ENCODE data around the gene IL1RAP. TPM values are rescaled to one million over a fixed set of nuclear protein-coding genes. Genes with fewer than 3 reads are reported as not detected.

Gene IL1RAP
- total RNA-seq, 1 experiment from 2014 or later, result 1.6 TPM

DNA sequence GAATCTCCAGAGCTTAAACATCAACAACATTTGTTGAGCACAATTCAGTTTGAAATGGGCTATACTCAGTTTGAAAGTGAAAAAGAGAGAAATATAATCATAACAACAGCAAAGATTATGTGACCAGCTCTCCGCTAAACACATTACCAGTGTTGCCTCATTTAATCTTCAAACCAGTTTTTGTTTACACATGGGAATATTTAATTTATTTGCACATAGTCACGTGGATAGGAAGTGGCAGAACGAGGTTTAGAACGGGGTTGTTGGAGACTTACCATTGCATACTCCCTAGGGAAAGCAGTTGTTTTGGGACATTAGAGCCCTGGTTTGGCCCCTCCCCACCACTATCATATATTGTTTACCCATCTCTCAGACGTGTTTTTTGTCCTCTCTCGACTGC is 77.2 kb downstream of the IL1RAP start:
- Histone ChIP-seq H3K9ac (ENCODE audit: low read length) (no peak overlapping the region), H3K4me3 (ENCODE audit: low read length) (no peak overlapping the region), H3K9me2 (replicated peaks; ENCODE audit: insufficient read depth, low read length) (no peaks in the 10 kb centered on the region), H3K79me2 (ENCODE audit: low read length) (no peaks in the 10 kb centered on the region), H2AFZ (ENCODE audit: low read length) (no peak overlapping the region), H4K20me1 (ENCODE audit: insufficient read depth, low read depth, low read length) (no peaks in the 10 kb centered on the region), H3K36me3 (ENCODE audit: insufficient read depth, low read length) (no peaks in the 10 kb centered on the region), H3K9me3 (ENCODE audit: low read length) (peaks cover 19% of the 10 kb centered on the region), H3K27me3 (ENCODE audit: low read length) (no peaks in the 10 kb centered on the region), H3K4me1 (ENCODE audit: low read length) (no peaks in the 10 kb centered on the region), H3K27ac (ENCODE audit: low read length) (no peak overlapping the region), H3K4me2 (ENCODE audit: low read depth, low read length, poor library complexity, severe bottlenecking) (no peak overlapping the region)
- DNase-seq, result no peak

DNA sequence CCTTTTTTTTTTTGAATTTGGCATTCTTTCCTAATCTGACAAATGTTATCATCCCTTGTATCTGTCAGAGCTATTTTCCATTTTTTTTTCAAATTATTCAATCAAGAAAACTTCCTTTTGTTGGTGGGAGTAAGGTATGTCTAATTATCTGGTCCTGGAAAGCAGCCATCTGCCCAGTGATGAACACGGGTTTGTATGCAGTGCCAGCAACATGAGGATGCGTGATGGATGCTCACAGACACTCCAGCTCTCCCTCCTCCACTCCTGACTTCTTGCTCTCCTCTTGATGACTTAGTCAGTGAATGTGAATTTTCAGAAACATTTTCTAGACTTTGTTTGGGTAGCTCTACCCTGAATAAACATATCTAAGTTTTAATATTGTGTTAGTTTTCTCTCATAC is 79.2 kb downstream of the IL1RAP start:
- H4K20me1 ChIP-seq (ENCODE audit: insufficient read depth, low read depth, low read length), result no peaks in the 10 kb centered on the region
- peaks cover 23% of the 10 kb centered on the region for H3K9me3 ChIP-seq (ENCODE audit: low read length)
- H3K79me2 ChIP-seq (ENCODE audit: low read length), result no peaks in the 10 kb centered on the region
- no peaks in the 10 kb centered on the region for H3K27me3 ChIP-seq (ENCODE audit: low read length)
- no peak overlapping the region for H3K27ac ChIP-seq (ENCODE audit: low read length)
- H3K4me2 ChIP-seq (ENCODE audit: low read depth, low read length, poor library complexity, severe bottlenecking), result no peak overlapping the region
- H3K9ac ChIP-seq (ENCODE audit: low read length), result no peak overlapping the region
- H3K36me3 ChIP-seq (ENCODE audit: insufficient read depth, low read length), result no peaks in the 10 kb centered on the region
- H3K4me1 ChIP-seq (ENCODE audit: low read length), result no peaks in the 10 kb centered on the region
- H3K9me2 ChIP-seq (replicated peaks; ENCODE audit: insufficient read depth, low read length), result no peaks in the 10 kb centered on the region
- no peak for DNase-seq
- no peak overlapping the region for H2AFZ ChIP-seq (ENCODE audit: low read length)
- no peak overlapping the region for H3K4me3 ChIP-seq (ENCODE audit: low read length)

DNA sequence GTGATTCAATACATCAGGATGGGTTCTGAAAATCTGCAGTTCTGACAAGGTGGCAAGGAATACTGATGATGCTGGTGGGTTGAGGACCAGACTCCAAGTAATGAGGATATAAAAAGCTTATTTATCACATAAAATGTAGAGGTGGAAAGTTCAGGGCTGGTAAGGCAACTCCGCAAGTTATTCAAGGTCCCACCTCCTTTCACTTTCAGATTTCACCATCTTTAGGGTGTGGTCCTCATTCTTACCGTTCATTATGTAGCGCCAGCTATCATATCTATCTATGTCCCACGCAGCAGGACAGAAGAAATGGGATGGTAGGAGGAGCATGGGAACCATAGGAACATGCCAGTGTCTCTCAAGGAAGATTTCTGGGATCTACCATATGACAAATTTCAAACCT is 80.3 kb downstream of the IL1RAP start:
- Histone ChIP-seq H3K27ac (ENCODE audit: low read length) (no peak overlapping the region), H3K9ac (ENCODE audit: low read length) (no peak overlapping the region), H3K4me3 (ENCODE audit: low read length) (no peak overlapping the region), H3K27me3 (ENCODE audit: low read length) (no peaks in the 10 kb centered on the region), H3K9me2 (replicated peaks; ENCODE audit: insufficient read depth, low read length) (no peaks in the 10 kb centered on the region; the same call in 1 of the 2 replicates), H3K4me2 (ENCODE audit: low read depth, low read length, poor library complexity, severe bottlenecking) (no peak overlapping the region), H2AFZ (ENCODE audit: low read length) (no peak overlapping the region), H3K9me3 (ENCODE audit: low read length) (peaks cover 29% of the 10 kb centered on the region), H3K4me1 (ENCODE audit: low read length) (no peaks in the 10 kb centered on the region), H4K20me1 (ENCODE audit: insufficient read depth, low read depth, low read length) (no peaks in the 10 kb centered on the region), H3K79me2 (ENCODE audit: low read length) (no peaks in the 10 kb centered on the region), H3K36me3 (ENCODE audit: insufficient read depth, low read length) (no peaks in the 10 kb centered on the region)
- DNase-seq, result no peak

DNA sequence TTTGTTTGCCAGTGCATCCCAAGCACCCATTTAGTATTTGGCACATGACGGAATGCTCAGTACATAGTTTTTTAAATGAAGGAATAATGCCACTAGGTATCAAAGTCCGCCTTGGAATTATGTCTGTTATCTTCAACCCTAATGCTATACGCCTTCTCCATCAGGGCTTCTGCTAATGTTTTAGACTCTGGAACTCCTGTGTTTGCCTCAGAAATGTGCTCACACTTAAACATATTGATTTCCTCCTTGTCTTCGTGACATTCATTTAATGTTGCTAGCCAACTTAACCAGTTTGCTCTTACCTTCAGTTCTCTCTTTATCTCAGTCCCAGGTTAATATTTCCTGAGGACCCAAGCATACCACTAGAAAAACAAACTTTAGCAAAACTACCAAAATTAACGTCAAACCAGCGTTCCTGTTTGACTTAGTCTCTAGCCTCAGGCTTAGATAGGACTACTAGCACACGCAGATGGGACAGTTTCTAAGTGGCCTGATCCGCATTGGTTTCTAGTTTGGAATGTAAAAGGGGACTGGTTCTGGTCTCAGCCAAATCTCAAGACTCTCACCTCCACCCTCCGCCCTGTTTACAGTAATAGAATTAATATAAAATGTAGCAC is 81.4 kb downstream of the IL1RAP start:
- H3K27ac ChIP-seq (ENCODE audit: low read length), result no peak overlapping the region
- no peak overlapping the region for H3K9ac ChIP-seq (ENCODE audit: low read length)
- H4K20me1 ChIP-seq (ENCODE audit: insufficient read depth, low read depth, low read length), result no peaks in the 10 kb centered on the region
- H3K9me2 ChIP-seq (replicated peaks; ENCODE audit: insufficient read depth, low read length), result no peaks in the 10 kb centered on the region; the same call in 1 of the 2 replicates
- H3K4me1 ChIP-seq (ENCODE audit: low read length), result no peaks in the 10 kb centered on the region
- no peak for DNase-seq
- H3K4me2 ChIP-seq (ENCODE audit: low read depth, low read length, poor library complexity, severe bottlenecking), result no peak overlapping the region
- peaks cover 34% of the 10 kb centered on the region for H3K9me3 ChIP-seq (ENCODE audit: low read length)
- no peaks in the 10 kb centered on the region for H3K36me3 ChIP-seq (ENCODE audit: insufficient read depth, low read length)
- H3K4me3 ChIP-seq (ENCODE audit: low read length), result no peak overlapping the region
- no peaks in the 10 kb centered on the region for H3K27me3 ChIP-seq (ENCODE audit: low read length)
- H3K79me2 ChIP-seq (ENCODE audit: low read length), result no peaks in the 10 kb centered on the region
- H2AFZ ChIP-seq (ENCODE audit: low read length), result no peak overlapping the region

DNA sequence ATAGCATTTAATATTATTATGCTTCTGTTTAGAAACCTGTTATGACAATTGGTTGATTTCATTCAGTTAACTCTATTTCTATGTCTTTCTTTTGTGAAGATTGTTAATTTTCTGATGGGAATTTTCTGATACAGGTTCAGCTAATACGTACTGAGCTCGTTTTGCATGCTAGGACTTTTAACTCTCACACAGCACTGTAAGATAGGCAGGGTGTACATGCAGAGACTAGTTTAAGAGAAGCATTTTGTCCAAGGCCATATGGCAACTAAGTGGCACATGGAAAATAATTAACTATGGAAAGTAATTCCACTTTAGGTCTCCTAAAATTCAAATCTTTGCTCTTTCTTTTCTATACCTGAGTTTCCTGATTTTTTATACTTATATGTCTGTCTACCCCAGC is 81.9 kb downstream of the IL1RAP start:
- H3K27ac ChIP-seq (ENCODE audit: low read length), result no peak overlapping the region
- no peak overlapping the region for H2AFZ ChIP-seq (ENCODE audit: low read length)
- no peak for DNase-seq
- H3K36me3 ChIP-seq (ENCODE audit: insufficient read depth, low read length), result no peaks in the 10 kb centered on the region
- no peaks in the 10 kb centered on the region for H3K4me1 ChIP-seq (ENCODE audit: low read length)
- H3K4me2 ChIP-seq (ENCODE audit: low read depth, low read length, poor library complexity, severe bottlenecking), result no peak overlapping the region
- no peak overlapping the region for H3K9ac ChIP-seq (ENCODE audit: low read length)
- H3K27me3 ChIP-seq (ENCODE audit: low read length), result no peaks in the 10 kb centered on the region
- H4K20me1 ChIP-seq (ENCODE audit: insufficient read depth, low read depth, low read length), result no peaks in the 10 kb centered on the region
- H3K79me2 ChIP-seq (ENCODE audit: low read length), result no peaks in the 10 kb centered on the region
- no peaks in the 10 kb centered on the region; the same call in 1 of the 2 replicates for H3K9me2 ChIP-seq (replicated peaks; ENCODE audit: insufficient read depth, low read length)
- H3K4me3 ChIP-seq (ENCODE audit: low read length), result no peak overlapping the region
- peaks cover 30% of the 10 kb centered on the region for H3K9me3 ChIP-seq (ENCODE audit: low read length)

DNA sequence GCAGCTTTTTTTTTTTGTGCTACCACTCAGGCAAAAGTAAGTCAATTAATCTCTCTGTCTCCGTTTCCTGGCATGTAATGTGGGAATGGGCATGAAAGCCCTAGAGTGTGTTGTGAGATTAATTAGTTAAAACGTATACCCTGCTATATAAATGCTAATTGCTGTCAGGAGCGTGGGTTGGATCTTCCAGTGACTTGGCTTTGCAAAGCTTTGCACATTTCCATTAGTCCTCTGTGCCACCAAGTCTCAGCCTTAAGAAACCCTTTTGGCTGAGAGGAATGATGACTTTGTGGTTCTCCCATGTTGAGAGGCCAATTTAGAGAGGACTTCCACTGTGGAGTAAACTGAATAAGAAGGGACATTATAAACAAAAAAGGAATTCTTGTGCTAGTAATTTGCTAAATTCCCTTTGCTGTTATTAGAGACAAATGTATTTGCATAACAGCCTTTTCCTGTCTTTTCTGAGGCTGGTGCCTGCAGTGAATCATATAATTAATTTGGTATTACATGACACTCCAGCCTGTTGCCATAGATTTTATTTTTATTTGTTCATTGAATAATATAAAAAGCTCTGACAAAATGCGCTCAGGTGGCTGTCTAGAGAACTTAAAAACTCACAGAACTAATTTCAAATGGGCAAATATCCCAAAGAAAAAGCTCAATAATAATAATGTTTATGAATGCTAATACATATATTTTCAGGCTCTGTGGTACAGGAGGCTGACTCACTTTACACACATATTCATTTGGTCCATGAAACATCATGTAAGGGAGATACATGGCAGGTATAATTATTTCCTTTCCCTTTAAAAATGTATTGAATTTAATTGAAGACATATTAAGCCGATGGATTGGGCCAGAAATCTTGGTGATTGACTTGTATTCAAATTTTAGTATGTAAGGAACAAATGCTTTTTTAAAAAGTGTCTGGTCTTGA is 82.7 kb downstream of the IL1RAP start:
- no peaks in the 10 kb centered on the region for H3K79me2 ChIP-seq (ENCODE audit: low read length)
- no peaks in the 10 kb centered on the region for H4K20me1 ChIP-seq (ENCODE audit: insufficient read depth, low read depth, low read length)
- no peak overlapping the region for H3K4me3 ChIP-seq (ENCODE audit: low read length)
- H3K27ac ChIP-seq (ENCODE audit: low read length), result no peak overlapping the region
- no peak for DNase-seq
- no peak overlapping the region for H3K9ac ChIP-seq (ENCODE audit: low read length)
- no peak overlapping the region for H3K4me2 ChIP-seq (ENCODE audit: low read depth, low read length, poor library complexity, severe bottlenecking)
- no peak overlapping the region for H2AFZ ChIP-seq (ENCODE audit: low read length)
- H3K27me3 ChIP-seq (ENCODE audit: low read length), result no peaks in the 10 kb centered on the region
- H3K9me2 ChIP-seq (replicated peaks; ENCODE audit: insufficient read depth, low read length), result no peaks in the 10 kb centered on the region; the same call in 1 of the 2 replicates
- H3K9me3 ChIP-seq (ENCODE audit: low read length), result peaks cover 28% of the 10 kb centered on the region
- no peaks in the 10 kb centered on the region for H3K36me3 ChIP-seq (ENCODE audit: insufficient read depth, low read length)
- no peaks in the 10 kb centered on the region for H3K4me1 ChIP-seq (ENCODE audit: low read length)

DNA sequence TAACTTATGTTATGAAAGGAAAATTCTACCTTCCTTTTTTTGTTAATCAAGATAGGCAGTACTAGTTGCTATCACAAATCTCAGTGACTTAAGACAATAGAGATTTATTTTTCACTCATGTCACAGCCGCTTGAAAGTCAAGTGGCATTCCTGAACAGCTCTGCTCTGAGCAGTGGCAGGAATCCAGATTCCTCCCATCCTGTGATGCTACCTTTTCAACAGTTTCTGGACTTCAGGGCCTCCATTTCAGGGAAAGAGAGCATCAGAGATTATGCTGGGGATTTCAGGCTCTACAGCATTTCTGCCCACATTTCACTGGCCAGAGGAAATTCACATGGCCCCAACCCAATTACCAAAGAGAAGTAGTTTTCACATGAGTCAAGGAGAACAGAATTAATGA is 83.4 kb downstream of the IL1RAP start:
- H4K20me1 ChIP-seq (ENCODE audit: insufficient read depth, low read depth, low read length), result no peaks in the 10 kb centered on the region
- no peak for DNase-seq
- no peaks in the 10 kb centered on the region for H3K4me1 ChIP-seq (ENCODE audit: low read length)
- no peak overlapping the region for H3K9ac ChIP-seq (ENCODE audit: low read length)
- peaks cover 32% of the 10 kb centered on the region for H3K9me3 ChIP-seq (ENCODE audit: low read length)
- no peaks in the 10 kb centered on the region for H3K27me3 ChIP-seq (ENCODE audit: low read length)
- H3K79me2 ChIP-seq (ENCODE audit: low read length), result no peaks in the 10 kb centered on the region
- H3K4me3 ChIP-seq (ENCODE audit: low read length), result no peak overlapping the region
- no peaks in the 10 kb centered on the region; the same call in 1 of the 2 replicates for H3K9me2 ChIP-seq (replicated peaks; ENCODE audit: insufficient read depth, low read length)
- no peak overlapping the region for H3K27ac ChIP-seq (ENCODE audit: low read length)
- H3K36me3 ChIP-seq (ENCODE audit: insufficient read depth, low read length), result no peaks in the 10 kb centered on the region
- no peak overlapping the region for H2AFZ ChIP-seq (ENCODE audit: low read length)
- no peak overlapping the region for H3K4me2 ChIP-seq (ENCODE audit: low read depth, low read length, poor library complexity, severe bottlenecking)

DNA sequence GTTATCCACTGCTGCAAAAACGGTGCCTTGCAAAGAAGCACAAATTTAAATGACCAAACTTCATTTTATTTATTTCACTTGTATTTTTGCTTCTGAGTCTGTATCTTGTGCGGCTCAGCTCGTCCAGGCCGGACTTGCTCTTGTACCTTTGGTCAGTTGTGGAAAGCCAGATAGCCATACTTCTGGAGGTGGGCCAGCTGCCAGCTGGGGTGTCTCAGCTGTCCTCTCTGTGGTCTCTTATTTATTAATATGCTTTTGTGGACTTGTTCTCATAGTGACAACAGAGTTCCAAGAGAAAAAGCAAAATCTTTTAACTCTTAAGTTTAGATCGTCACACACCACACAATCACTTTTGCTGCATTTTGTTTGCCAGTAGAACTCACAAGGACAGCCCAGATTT is 87.7 kb downstream of the IL1RAP start:
- H3K27ac ChIP-seq (ENCODE audit: low read length), result no peak overlapping the region
- H3K79me2 ChIP-seq (ENCODE audit: low read length), result no peaks in the 10 kb centered on the region
- no peaks in the 10 kb centered on the region; the same call in 1 of the 2 replicates for H3K9me2 ChIP-seq (replicated peaks; ENCODE audit: insufficient read depth, low read length)
- no peak overlapping the region for H2AFZ ChIP-seq (ENCODE audit: low read length)
- H3K27me3 ChIP-seq (ENCODE audit: low read length), result no peaks in the 10 kb centered on the region
- H3K9ac ChIP-seq (ENCODE audit: low read length), result no peak overlapping the region
- no peak overlapping the region for H3K4me2 ChIP-seq (ENCODE audit: low read depth, low read length, poor library complexity, severe bottlenecking)
- no peaks in the 10 kb centered on the region for H3K36me3 ChIP-seq (ENCODE audit: insufficient read depth, low read length)
- no peak for DNase-seq
- no peaks in the 10 kb centered on the region for H3K4me1 ChIP-seq (ENCODE audit: low read length)
- H4K20me1 ChIP-seq (ENCODE audit: insufficient read depth, low read depth, low read length), result no peaks in the 10 kb centered on the region
- peaks cover 45% of the 10 kb centered on the region for H3K9me3 ChIP-seq (ENCODE audit: low read length)
- H3K4me3 ChIP-seq (ENCODE audit: low read length), result no peak overlapping the region

All from Karpas-422 (cell line).